Measurements from ENCODE around the gene SAMD13. TPM values are rescaled to one million over a fixed set of nuclear protein-coding genes. Genes with fewer than 3 reads are reported as not detected.

The SAMD13 gene
- total and polyA plus RNA-seq, 3 donors from 2014 or later = 6.1 to 31.9 (median 6.6) TPM

GRCh38 chr1:84377480-84378095, 76.1 kb downstream of the SAMD13 start:
- no peak for DNase-seq
- Histone ChIP-seq H3K27me3 (no peaks in the 10 kb centered on the region), H3K36me3 (ENCODE audit: low read depth, missing control alignments) (no peaks in the 10 kb centered on the region), H3K9me3 (no peaks in the 10 kb centered on the region), H3K4me1 (peaks cover 8% of the 10 kb centered on the region), H3K27ac (no peak overlapping the region), H3K4me3 (no peak overlapping the region)
- TF ChIP-seq POLR2A (IDR thresholded peaks at IDR 0.05) (no peak), CTCF (IDR thresholded peaks at IDR 0.05) (no peak)
- intact Hi-C loops (cut with DNase I; ENCODE audit: low total_unique reads) = no loop called here
- WGBS, 2 donors = 43 to 49% methylated on average over 3 of the region's 3 CpGs

GRCh38 chr1:84379138-84379916, 77.8 kb downstream of the SAMD13 start:
- DNase-seq = no peak
- H3K36me3 ChIP-seq (ENCODE audit: low read depth, missing control alignments) = no peaks in the 10 kb centered on the region
- no peak overlapping the region for H3K27ac ChIP-seq
- H3K27me3 ChIP-seq = no peaks in the 10 kb centered on the region
- intact Hi-C loops (cut with DNase I; ENCODE audit: low total_unique reads) = no loop called here
- peaks cover 8% of the 10 kb centered on the region for H3K4me1 ChIP-seq
- TF ChIP-seq CTCF (IDR thresholded peaks at IDR 0.05) = no peak
- TF ChIP-seq POLR2A (IDR thresholded peaks at IDR 0.05) = no peak
- H3K9me3 ChIP-seq = no peaks in the 10 kb centered on the region
- 88 to 93% methylated on average over 4 of the region's 4 CpGs for whole genome bisulfite sequencing, 2 donors
- H3K4me3 ChIP-seq = no peak overlapping the region

- WGBS, 2 donors = 78 to 81% methylated on average over 1 of the region's 1 CpG
- Histone ChIP-seq H3K27me3 (no peaks in the 10 kb centered on the region), H3K4me3 (no peak overlapping the region), H3K4me1 (peaks cover 5% of the 10 kb centered on the region), H3K27ac (no peak overlapping the region), H3K9me3 (no peaks in the 10 kb centered on the region), H3K36me3 (ENCODE audit: low read depth, missing control alignments) (no peaks in the 10 kb centered on the region)
- intact Hi-C loops (cut with DNase I; ENCODE audit: low total_unique reads) = no loop called here
- TF ChIP-seq CTCF (IDR thresholded peaks at IDR 0.05) (no peak), POLR2A (IDR thresholded peaks at IDR 0.05) (no peak)
- no peak for DNase-seq
Measured at GRCh38 chr1:84379917-84380180, 78.3 kb downstream of the SAMD13 start.

GRCh38 chr1:84382127-84382526, 80.6 kb downstream of the SAMD13 start:
- intact Hi-C loops (cut with DNase I; ENCODE audit: low total_unique reads) = no loop called here
- Histone ChIP-seq H3K27ac (no peak overlapping the region), H3K36me3 (ENCODE audit: low read depth, missing control alignments) (no peaks in the 10 kb centered on the region), H3K4me3 (no peak overlapping the region), H3K9me3 (no peaks in the 10 kb centered on the region), H3K4me1 (no peaks in the 10 kb centered on the region), H3K27me3 (no peaks in the 10 kb centered on the region)
- no peak for DNase-seq
- TF ChIP-seq CTCF (IDR thresholded peaks at IDR 0.05) = no peak
- no peak for TF ChIP-seq POLR2A (IDR thresholded peaks at IDR 0.05)
- 81 to 87% methylated on average over 3 of the region's 3 CpGs for WGBS, 2 donors

GRCh38 chr1:84385347-84385746, 83.8 kb downstream of the SAMD13 start:
- H3K27me3 ChIP-seq = no peaks in the 10 kb centered on the region
- H3K4me3 ChIP-seq = no peak overlapping the region
- no peak for TF ChIP-seq POLR2A (IDR thresholded peaks at IDR 0.05)
- no peak for TF ChIP-seq CTCF (IDR thresholded peaks at IDR 0.05)
- DNase-seq = no peak
- no peaks in the 10 kb centered on the region for H3K9me3 ChIP-seq
- 79 to 100% methylated on average over 1 of the region's 1 CpG for WGBS, 2 donors
- no peaks in the 10 kb centered on the region for H3K4me1 ChIP-seq
- no peaks in the 10 kb centered on the region for H3K36me3 ChIP-seq (ENCODE audit: low read depth, missing control alignments)
- intact Hi-C loops (cut with DNase I; ENCODE audit: low total_unique reads) = no loop called here
- H3K27ac ChIP-seq = no peak overlapping the region
